22Rv1 (cell line): ENCODE results near the gene DOCK8.

Source experiments
- H3K27ac ChIP-seq: fragments of 450-650 bp; 2 replicates; pipeline ENCODE4 v1.5.1; 2017
- ZFX ChIP-seq: fragments of 450-650 bp; IDR thresholded peaks from 2 replicates; pipeline ENCODE4 v1.6.1; 2017; ENCODE audit warnings: antibody characterized with exemption, borderline replicate concordance
- TF ChIP-seq, protein P1 (sequence below): fragments of 450-650 bp; IDR thresholded peaks from 2 replicates; pipeline ENCODE4 v1.5.1; 2017; ENCODE audit warnings: mild to moderate bottlenecking

Gene DOCK8

DNA sequence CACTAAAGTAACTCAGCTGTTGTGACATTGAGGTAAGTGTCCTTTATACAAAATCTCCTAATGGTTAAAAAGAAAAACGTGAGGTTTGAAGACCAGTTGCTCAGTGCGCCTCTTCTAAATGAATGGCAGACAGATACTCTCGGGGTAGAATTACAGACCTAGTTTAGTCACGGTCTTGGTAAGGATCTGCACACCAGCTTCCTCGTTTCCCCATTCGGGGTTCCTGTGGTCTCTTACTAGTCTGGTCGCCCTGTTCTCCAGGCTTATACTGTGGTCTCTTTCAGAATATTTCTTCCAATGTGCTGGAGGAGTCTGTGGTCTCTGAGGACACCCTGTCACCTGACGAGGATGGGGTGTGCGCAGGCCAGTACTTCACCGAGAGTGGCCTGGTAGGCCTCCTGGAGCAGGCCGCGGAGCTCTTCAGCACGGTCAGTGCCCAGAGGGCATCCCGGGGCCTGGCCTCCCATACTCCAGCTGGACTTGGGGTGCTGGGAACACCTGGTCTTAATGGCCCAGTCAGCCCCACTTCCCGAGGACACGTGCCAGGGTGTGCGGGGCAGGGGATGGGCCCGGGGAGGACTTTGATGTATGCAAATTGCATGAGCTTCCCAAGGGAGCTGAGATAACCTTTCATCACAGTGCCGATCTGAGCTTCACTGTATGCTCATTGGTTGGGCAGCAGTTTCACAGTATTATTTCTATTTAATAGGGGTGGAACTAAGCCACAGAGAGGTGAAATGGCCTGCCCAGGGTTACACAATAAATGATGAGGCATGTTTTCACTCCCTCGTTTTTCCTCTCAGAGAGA is 224.5 kb downstream of the DOCK8 start:
- H3K27ac ChIP-seq: no peak overlapping the region
- TF ChIP-seq, protein P1, sequence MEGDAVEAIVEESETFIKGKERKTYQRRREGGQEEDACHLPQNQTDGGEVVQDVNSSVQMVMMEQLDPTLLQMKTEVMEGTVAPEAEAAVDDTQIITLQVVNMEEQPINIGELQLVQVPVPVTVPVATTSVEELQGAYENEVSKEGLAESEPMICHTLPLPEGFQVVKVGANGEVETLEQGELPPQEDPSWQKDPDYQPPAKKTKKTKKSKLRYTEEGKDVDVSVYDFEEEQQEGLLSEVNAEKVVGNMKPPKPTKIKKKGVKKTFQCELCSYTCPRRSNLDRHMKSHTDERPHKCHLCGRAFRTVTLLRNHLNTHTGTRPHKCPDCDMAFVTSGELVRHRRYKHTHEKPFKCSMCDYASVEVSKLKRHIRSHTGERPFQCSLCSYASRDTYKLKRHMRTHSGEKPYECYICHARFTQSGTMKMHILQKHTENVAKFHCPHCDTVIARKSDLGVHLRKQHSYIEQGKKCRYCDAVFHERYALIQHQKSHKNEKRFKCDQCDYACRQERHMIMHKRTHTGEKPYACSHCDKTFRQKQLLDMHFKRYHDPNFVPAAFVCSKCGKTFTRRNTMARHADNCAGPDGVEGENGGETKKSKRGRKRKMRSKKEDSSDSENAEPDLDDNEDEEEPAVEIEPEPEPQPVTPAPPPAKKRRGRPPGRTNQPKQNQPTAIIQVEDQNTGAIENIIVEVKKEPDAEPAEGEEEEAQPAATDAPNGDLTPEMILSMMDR: no peak
- no peak for TF ChIP-seq ZFX

DNA sequence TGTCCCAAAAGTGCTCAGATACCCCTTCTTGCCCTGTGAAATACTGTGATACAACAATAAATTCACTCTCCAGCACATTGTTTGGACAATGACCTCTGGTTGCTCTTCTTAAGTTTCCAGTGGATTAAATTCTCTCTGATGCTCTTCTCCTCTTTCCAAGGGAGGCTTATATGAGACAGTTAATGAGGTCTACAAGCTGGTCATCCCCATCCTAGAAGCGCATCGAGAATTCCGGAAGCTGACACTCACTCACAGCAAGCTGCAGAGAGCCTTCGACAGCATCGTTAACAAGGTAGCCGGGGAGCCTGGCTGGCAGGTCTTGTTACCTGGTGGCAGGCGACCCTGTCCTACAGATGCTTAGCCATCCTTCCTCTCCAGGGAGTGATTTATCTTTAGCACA is 226.5 kb downstream of the DOCK8 start:
- TF ChIP-seq, protein P1: no peak
- TF ChIP-seq ZFX: no peak
- H3K27ac ChIP-seq: no peak overlapping the region

DNA sequence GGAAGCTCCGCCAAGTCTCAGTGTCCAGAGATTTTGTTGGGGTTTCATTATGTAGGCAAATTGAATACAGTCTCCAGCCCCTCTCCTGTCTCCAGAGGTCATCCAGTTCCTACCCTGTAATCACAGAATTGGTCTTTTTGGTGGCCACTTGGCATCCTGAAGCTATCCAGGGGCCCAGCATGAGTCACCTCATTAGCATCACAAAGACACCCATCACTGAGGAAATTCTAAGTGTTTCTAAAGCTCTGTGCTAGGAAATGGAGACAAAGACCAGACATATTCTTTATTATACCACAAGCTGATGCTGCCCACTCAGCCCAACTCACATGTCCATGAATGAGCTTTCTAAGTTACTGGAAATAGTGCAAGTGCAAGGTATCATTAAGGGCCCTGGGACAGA is 229.9 kb downstream of the DOCK8 start:
- no peak overlapping the region for H3K27ac ChIP-seq
- TF ChIP-seq, protein P1: no peak
- TF ChIP-seq ZFX: no peak

DNA sequence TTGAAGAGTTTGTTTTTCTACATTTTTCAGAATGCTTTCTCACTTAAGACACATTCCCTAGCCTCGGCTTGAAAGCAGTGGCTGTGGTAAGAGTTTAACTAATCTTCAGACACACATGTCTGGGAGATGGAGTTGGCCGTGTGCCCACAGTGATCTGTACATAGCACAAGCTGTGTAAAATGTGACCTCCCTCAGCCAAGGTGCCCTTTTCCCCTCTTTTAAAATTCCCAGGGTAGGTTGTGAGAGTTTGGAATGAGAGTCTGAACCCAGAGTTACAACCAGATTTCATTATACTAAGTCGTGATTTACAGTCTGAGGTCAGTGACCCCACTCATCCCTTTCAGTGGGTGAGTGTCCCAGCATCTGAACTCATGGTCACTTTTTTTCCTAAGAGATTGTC is 230.4 kb downstream of the DOCK8 start:
- no peak for TF ChIP-seq ZFX
- TF ChIP-seq, protein P1: no peak
- no peak overlapping the region for H3K27ac ChIP-seq

DNA sequence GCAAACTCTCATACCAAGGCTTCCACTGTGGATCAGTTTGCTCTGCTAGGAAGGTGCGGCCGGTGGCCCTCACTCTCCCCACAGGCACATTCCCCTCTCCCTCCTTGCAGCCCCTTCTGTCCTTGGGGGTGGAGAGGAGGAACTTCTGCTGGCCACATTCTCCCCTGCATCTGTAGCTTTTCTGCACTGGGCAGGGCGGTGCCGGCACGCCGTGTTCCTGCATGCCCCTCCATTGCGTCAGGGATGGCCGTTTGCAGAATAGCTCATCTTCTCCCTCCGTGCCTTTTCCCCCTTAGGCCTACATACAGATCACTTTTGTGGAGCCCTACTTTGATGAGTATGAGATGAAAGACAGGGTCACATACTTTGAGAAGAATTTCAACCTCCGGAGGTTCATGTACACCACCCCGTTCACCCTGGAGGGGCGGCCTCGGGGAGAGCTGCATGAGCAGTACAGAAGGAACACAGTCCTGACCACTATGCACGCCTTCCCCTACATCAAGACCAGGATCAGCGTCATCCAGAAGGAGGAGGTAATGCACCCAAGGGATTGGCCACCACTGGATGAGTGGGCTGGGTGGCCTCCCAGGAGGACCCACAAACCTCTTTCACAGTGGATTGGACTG is 231.5 kb downstream of the DOCK8 start:
- H3K27ac ChIP-seq: no peak overlapping the region
- TF ChIP-seq ZFX: no peak
- TF ChIP-seq, protein P1: no peak

DNA sequence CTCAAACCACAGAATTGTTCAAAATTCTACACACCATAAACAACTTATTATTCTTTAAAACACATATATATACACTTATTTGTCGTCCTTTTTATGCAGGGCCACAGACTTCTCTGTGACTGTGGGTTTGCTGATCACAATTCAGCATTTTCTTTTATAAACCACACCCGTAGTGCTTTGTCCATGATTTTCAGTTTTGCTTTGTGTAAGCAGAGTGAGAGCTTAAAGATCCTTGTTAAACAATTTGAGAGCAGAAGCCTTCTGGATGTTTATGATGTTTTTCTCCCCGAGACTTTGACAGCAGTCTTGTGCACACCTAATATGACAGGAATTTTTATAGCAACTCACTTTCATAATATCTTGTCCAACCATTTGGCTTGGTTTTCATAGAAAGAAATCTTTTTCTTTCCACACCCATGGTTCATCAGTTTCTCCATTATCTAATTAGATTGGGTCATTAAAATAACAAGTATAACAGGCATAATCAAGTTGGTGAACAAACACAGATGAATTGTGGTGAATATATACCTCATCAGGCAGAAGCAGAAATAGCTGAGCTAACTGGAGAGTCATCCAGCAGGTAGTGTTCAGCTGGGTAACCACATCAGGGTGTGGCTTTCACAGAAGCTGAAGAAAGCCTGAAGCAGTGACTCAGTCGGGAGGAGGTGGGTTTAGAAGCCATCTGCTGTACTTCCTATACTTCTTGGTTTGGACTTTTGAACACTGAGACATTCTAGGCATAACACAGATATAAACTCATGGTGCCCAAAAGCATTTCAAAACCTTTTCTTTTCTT is 232.8 kb downstream of the DOCK8 start:
- no peak for TF ChIP-seq ZFX
- TF ChIP-seq, protein P1: no peak
- H3K27ac ChIP-seq: no peak overlapping the region

DNA sequence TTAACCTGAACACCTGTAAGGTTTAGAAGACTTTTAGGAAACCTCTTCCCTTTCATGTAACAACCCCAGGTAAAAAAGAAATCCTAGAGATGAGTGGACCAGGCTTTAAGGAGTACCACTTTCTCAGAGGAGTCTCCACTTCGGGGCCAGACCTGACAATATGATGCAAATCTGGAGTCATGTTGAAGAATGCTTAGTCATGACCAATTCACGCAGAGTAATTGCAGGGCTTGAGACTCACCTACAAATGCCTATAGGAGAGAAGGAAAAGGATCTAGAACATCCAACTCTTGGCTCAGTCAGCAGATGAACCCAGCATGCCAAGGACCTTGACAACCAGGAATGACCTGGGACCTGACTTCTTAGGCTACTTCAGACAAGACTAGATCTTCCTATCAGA is 235.4 kb downstream of the DOCK8 start:
- no peak overlapping the region for H3K27ac ChIP-seq

More for the DNA sequence above, 235.4 kb downstream of the DOCK8 start:
- no peak for TF ChIP-seq ZFX
- TF ChIP-seq, protein P1: no peak
